Peyer's patch (tissue), 4 donors: ENCODE measurements around the gene SP5. TPM values are rescaled to one million over a fixed set of nuclear protein-coding genes. Genes with fewer than 3 reads are reported as not detected.
A peak's percentile ranks its signal among the peaks of the same experiment; 100 is the strongest.
"Not testable (repeated sequence)": the region's sequence is repeated elsewhere in the genome, so short reads cannot be mapped to it uniquely, and the experiment has no call there.

Experiments used
- DNase-seq, 3 donors: peaks; one replicate each; pipeline ENCODE4 v3.0.0-alpha.2; 2017 to 2019
- H3K27ac ChIP-seq, 4 donors: fragments of 200-600 bp; sonication (generic); one replicate each; pipeline ENCODE4 v1.5.1; 2016 to 2019
- H3K27me3 ChIP-seq, 2 donors: fragments of 200-600 bp; sonication (generic); one replicate each; pipeline ENCODE4 v1.5.1; 2019
- H3K36me3 ChIP-seq, 3 donors: fragments of 200-600 bp; sonication (generic); one replicate each; pipeline ENCODE4 v1.5.1; 2016 to 2019
- H3K4me1 ChIP-seq, 4 donors: fragments of 200-600 bp; sonication (generic); one replicate each; pipeline ENCODE4 v1.5.1; 2016 to 2019
- H3K4me3 ChIP-seq, 4 donors: fragments of 200-600 bp; sonication (generic); 1 replicate in 3 of 4; 2 replicates in 1 of 4; pipeline ENCODE4 v1.5.1; 2016 to 2019; ENCODE audit warnings: mild to moderate bottlenecking in 1 of 4
- H3K9me3 ChIP-seq, 4 donors: fragments of 200-600 bp; sonication (generic); one replicate each; pipeline ENCODE4 v1.5.1; 2016 to 2019; ENCODE audit warnings: mild to moderate bottlenecking in 1 of 4
- POLR2A ChIP-seq, 2 donors: fragments of 450-650 bp; IDR thresholded peaks; one replicate each; pipeline ENCODE4 v1.5.1; 2017; ENCODE audit warnings: antibody characterized with exemption in 2 of 2, mild to moderate bottlenecking in 2 of 2, moderate library complexity in 2 of 2
- total RNA-seq, 4 donors: library from RNA; depleted of rRNA; stranded (reverse); fragments of >200 nt; gene quantifications; one replicate each; pipeline ENCODE4 v1.1.0, GENCODE V29; 2016
- TF ChIP-seq, protein P1 (sequence below), 6 experiments: fragments of 450-650 bp in 4 of 6; fragments of 200-600 bp in 2 of 6; sonication (generic) in 1 of 6; IDR thresholded peaks; one replicate each; pipeline ENCODE4 v1.5.1; 2017 to 2019; ENCODE audit warnings: antibody characterized with exemption in 6 of 6, mild to moderate bottlenecking in 3 of 6, moderate library complexity in 1 of 6

The SP5 gene
- 1 to 10 TPM in 1 of 4 donors, under 1 TPM in 2, not detected in 1; 0.40 to 2.8 (median 0.88) TPM for total RNA-seq

DNA sequence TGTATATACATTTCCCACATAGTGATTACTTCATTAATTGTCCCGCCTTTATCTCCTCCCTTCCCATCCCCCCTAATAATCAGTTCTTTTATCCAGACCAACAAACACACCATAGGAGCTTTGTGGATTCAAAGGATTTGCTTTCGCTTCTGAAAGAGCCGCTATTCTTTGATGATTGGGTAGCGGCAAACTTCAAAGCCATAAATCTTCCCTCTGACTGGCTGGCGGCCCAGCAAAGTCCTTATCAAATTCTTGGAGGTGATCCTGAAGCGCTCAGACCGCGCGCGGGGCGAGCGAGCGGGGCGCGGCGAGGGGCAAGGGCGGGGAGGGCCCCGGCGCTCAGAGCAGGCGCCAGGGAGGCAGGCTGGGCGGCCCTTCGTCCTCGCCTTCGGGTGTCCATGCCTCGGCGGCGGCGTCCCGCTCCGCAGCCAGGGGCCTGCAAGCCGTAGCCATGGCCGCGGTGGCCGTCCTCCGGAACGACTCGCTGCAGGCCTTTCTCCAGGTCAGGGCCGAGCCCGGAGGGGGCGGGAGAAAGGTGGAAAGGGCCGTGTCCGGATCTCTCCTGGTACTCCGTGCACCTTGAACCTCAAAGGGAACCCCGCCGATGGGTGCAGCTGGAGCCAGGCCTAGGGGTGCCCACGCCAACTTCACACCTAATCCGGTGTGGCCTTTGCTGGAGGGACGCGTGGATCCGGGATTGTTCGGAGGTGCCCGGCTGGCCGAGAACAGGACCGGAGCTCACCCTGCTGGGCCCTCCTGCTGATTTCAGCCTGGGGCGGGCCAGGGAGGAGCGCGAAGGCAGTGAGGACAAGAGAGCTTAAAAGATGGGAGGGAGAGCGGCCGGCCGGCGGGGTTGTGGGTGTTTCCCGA is at the start of gene SP5:
Gene SP5 (plus strand): TSS at position 276 of the 870 bp plus-strand sequence. CDS start 176 bp downstream, at position 452.
- TF ChIP-seq POLR2A (IDR thresholded peaks at IDR 0.05) = no peak
- TF ChIP-seq, protein P1, sequence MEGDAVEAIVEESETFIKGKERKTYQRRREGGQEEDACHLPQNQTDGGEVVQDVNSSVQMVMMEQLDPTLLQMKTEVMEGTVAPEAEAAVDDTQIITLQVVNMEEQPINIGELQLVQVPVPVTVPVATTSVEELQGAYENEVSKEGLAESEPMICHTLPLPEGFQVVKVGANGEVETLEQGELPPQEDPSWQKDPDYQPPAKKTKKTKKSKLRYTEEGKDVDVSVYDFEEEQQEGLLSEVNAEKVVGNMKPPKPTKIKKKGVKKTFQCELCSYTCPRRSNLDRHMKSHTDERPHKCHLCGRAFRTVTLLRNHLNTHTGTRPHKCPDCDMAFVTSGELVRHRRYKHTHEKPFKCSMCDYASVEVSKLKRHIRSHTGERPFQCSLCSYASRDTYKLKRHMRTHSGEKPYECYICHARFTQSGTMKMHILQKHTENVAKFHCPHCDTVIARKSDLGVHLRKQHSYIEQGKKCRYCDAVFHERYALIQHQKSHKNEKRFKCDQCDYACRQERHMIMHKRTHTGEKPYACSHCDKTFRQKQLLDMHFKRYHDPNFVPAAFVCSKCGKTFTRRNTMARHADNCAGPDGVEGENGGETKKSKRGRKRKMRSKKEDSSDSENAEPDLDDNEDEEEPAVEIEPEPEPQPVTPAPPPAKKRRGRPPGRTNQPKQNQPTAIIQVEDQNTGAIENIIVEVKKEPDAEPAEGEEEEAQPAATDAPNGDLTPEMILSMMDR (IDR thresholded peaks at IDR 0.05) = no peak
- H3K36me3 ChIP-seq = no peaks in the 10 kb centered on the region
- peak within 1 kb of the TSS; percentile 31 to 70 (median 52) for H3K4me3 ChIP-seq
- H3K27ac ChIP-seq = peak within 1 kb of the TSS; percentile 40 to 64 (median 56)
- DNase-seq = peak in 2 of 3 donors; percentile 60 to 77
- peaks cover 0 to 40% of the 10 kb centered on the region in 2 donors for H3K27me3 ChIP-seq
- H3K4me1 ChIP-seq = peaks cover 0 to 48% (median 13%) of the 10 kb centered on the region in 4 donors
- H3K9me3 ChIP-seq = no peaks in the 10 kb centered on the region

DNA sequence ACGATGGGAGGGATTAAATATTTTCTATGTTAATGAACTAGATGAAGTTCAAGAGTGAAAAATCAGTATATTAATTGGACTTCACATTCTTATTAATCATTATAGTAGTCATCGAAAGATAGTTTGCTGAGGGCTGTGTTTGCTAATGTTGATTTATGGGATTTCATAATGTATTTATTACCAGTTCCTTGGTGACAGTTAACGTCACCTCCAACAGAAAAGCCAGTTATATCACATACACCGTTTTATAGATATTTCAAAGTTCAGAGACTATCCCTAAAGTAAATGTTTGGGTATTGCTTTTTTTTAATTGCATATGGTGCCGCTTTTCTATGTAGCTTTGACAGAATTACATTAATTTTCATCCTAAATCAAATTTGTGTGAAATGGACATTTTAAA is 49.4 kb upstream of the SP5 start:
- H3K9me3 ChIP-seq = no peaks in the 10 kb centered on the region

DNA sequence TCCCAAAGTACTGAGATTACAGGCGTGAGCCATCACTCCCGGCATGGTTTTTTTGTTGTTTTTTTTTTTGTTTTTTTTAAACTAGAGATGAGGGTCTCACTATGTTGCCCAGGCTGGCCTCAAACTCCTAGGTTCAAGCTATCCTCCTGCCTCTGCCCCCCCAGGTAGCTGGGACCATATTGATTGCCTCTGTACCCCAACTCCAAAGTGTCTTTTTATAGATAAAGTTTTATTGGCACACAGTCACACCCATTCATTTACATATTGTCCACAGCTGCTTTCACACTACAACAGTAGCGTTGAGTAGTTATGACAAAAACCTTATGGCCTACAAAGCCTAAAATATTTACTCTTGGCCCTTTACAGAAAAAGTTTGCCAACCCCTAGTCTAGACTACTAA is 45.2 kb upstream of the SP5 start:
- H3K27ac ChIP-seq = no peak overlapping the region
- TF ChIP-seq, protein P1 (IDR thresholded peaks at IDR 0.05) = no peak
- no peak for TF ChIP-seq POLR2A (IDR thresholded peaks at IDR 0.05)
- no peak overlapping the region for H3K4me3 ChIP-seq
- no peaks in the 10 kb centered on the region for H3K27me3 ChIP-seq
- no peaks in the 10 kb centered on the region for H3K9me3 ChIP-seq
- no peaks in the 10 kb centered on the region for H3K4me1 ChIP-seq
- DNase-seq = no peak
- no peaks in the 10 kb centered on the region for H3K36me3 ChIP-seq

More for the DNA sequence above, 49.4 kb upstream of the SP5 start:
- Histone ChIP-seq H3K4me3 (no peak overlapping the region), H3K27me3 (no peaks in the 10 kb centered on the region), H3K4me1 (no peaks in the 10 kb centered on the region), H3K27ac (no peak overlapping the region), H3K36me3 (no peaks in the 10 kb centered on the region)
- DNase-seq = no peak
- TF ChIP-seq, protein P1 (IDR thresholded peaks at IDR 0.05) = no peak
- no peak for TF ChIP-seq POLR2A (IDR thresholded peaks at IDR 0.05)

DNA sequence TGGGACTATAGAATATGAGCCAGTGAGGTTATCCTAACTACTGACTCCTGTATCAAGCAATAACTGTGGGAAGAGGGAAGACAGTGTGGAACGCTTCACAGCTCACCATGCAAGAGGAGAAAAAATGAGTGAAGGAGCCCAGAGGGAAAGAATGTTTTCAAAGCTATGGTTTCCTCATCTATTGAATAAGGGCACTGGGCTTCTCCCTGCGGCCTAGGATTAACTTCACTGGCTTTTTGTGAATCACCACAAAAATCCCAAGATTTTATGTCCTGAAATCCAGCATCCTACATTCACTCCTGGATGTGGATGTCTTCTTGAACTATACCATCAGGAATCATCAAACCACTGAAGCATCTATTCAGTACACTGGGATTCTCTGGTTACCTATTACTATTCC is 44.5 kb upstream of the SP5 start:
- no peak overlapping the region for H3K4me3 ChIP-seq
- H3K27me3 ChIP-seq = no peaks in the 10 kb centered on the region
- no peak for DNase-seq
- TF ChIP-seq, protein P1 (IDR thresholded peaks at IDR 0.05) = no peak
- no peak for TF ChIP-seq POLR2A (IDR thresholded peaks at IDR 0.05)
- H3K9me3 ChIP-seq = no peaks in the 10 kb centered on the region
- no peak overlapping the region for H3K27ac ChIP-seq
- no peaks in the 10 kb centered on the region for H3K36me3 ChIP-seq
- H3K4me1 ChIP-seq = no peaks in the 10 kb centered on the region

DNA sequence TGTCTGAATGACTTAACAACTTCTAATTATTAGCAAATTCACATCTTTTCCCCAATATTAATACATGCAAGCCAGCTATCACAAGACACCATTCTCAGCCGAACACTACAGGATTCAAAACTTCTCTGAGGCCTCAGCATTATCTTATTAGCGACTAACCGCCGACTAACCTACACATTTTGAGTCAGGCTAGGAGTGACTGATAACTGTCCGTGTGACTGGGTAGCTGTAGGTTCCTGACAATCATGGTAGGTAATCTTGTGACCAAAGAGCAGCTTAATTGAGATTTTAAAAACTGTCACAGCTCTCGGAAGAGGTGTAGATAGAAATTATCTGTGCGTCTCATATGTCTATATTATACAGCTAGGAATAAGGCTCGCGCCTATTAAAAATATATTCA is 44.1 kb upstream of the SP5 start:
- Histone ChIP-seq H3K4me3 (no peak overlapping the region), H3K27ac (no peak overlapping the region), H3K27me3 (no peaks in the 10 kb centered on the region), H3K36me3 (no peaks in the 10 kb centered on the region), H3K4me1 (no peaks in the 10 kb centered on the region), H3K9me3 (no peaks in the 10 kb centered on the region)
- no peak for DNase-seq
- no peak for TF ChIP-seq POLR2A (IDR thresholded peaks at IDR 0.05)
- TF ChIP-seq, protein P1 (IDR thresholded peaks at IDR 0.05) = no peak

DNA sequence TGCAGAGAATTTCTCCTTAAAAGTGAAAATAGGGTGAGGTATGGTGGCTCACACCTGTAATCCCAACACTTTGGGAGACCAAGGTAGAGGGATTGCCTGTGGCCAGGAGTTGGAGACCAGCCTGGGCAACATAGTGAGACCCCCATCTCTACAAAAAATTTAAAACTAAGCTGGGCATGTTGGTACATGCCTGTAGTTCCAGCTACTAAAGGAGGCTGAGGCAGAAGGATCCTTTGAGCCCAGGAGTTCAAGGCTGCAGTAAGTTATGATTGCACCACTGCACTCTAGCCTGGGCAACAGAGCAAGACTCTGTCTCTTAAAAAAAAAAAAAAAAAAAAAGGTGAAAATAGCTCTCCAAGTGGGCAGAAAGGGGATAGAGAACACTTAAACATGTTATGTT is 40.9 kb upstream of the SP5 start:
- not testable (repeated sequence) for H3K4me1 ChIP-seq, H3K27ac ChIP-seq, DNase-seq, H3K4me3 ChIP-seq, H3K36me3 ChIP-seq, H3K9me3 ChIP-seq, H3K27me3 ChIP-seq
